OCI-LY1 (cell line): ENCODE results near the gene DIRAS1.

ENCODE experiments used
- H2AFZ ChIP-seq: fragments of 200-600 bp; sonication (generic), shearing (Covaris generic); 2 replicates; pipeline ENCODE4 v1.6.0; 2014; ENCODE audit warnings: antibody characterized with exemption, mild to moderate bottlenecking, low read length
- H3F3A ChIP-seq: fragments of 200-600 bp; sonication (generic), shearing (Covaris generic); 2 replicates; pipeline ENCODE4 v1.6.0; 2014; ENCODE audit warnings: mild to moderate bottlenecking, antibody characterized with exemption, low read length, moderate library complexity; ENCODE audit not compliant: insufficient read depth
- H3K27ac ChIP-seq: fragments of 200-600 bp; sonication (generic); 2 replicates; pipeline ENCODE4 v1.5.1; 2014; ENCODE audit warnings: low read length, mixed run types, mild to moderate bottlenecking, low read depth; ENCODE audit not compliant: poor library complexity, severe bottlenecking
- H3K27me3 ChIP-seq: fragments of 200-600 bp; sonication (generic); 2 replicates; pipeline ENCODE4 v1.6.0; 2014; ENCODE audit warnings: antibody characterized with exemption, mild to moderate bottlenecking, low read length, moderate library complexity; ENCODE audit not compliant: insufficient read depth
- H3K36me3 ChIP-seq: fragments of 200-600 bp; sonication (generic); 2 replicates; pipeline ENCODE4 v1.6.1; 2014; ENCODE audit warnings: mild to moderate bottlenecking, antibody characterized with exemption, low read length, moderate library complexity, mixed read lengths; ENCODE audit not compliant: insufficient read depth
- H3K4me1 ChIP-seq: fragments of 200-600 bp; sonication (generic); 2 replicates; pipeline ENCODE4 v1.5.1; 2014; ENCODE audit warnings: mild to moderate bottlenecking, low read length, moderate library complexity; ENCODE audit not compliant: insufficient read depth, severe bottlenecking
- H3K4me2 ChIP-seq: fragments of 200-600 bp; sonication (generic), shearing (Covaris generic); 2 replicates; pipeline ENCODE4 v1.6.1; 2014; ENCODE audit warnings: low read length
- H3K4me3 ChIP-seq: fragments of 200-600 bp; sonication (generic); 2 replicates; pipeline ENCODE4 v1.5.1; 2014; ENCODE audit warnings: low read length, low read depth, mild to moderate bottlenecking, mixed read lengths; ENCODE audit not compliant: poor library complexity, severe bottlenecking
- H3K79me2 ChIP-seq: fragments of 200-600 bp; shearing (Covaris generic); 2 replicates; pipeline ENCODE4 v1.6.1; 2016; ENCODE audit warnings: mixed run types, low read length, mixed read lengths; ENCODE audit not compliant: insufficient read depth
- H3K9ac ChIP-seq: fragments of 200-600 bp; sonication (generic), shearing (Covaris generic); 2 replicates; pipeline ENCODE4 v1.6.1; 2014; ENCODE audit warnings: mild to moderate bottlenecking, low read length, mixed read lengths
- H3K9me2 ChIP-seq: fragments of 200-600 bp; sonication (generic), shearing (Covaris generic); 2 replicates; pipeline ENCODE4 v1.6.1; 2014; ENCODE audit warnings: low read depth, mild to moderate bottlenecking, low read length, mixed read lengths
- H3K9me3 ChIP-seq: fragments of 200-600 bp; shearing (Covaris generic); 2 replicates; pipeline ENCODE4 v1.6.1; 2014; ENCODE audit warnings: low read length, mixed read lengths
- H4K20me1 ChIP-seq: fragments of 200-600 bp; sonication (generic), shearing (Covaris generic); 2 replicates; pipeline ENCODE4 v1.6.0; 2016; ENCODE audit warnings: mild to moderate bottlenecking, low read length; ENCODE audit not compliant: insufficient read depth
- CTCF ChIP-seq: fragments of 200-600 bp; sonication (generic), shearing (Covaris generic); IDR thresholded peaks from 2 replicates; pipeline ENCODE4 v1.5.1; 2017; ENCODE audit warnings: mild to moderate bottlenecking, antibody characterized with exemption, low read length, moderate library complexity, mixed read lengths
- EZH2 ChIP-seq: fragments of 200-600 bp; sonication (generic), shearing (Covaris generic); IDR thresholded peaks from 2 replicates; pipeline ENCODE4 v1.8.0; 2017; ENCODE audit warnings: borderline replicate concordance, mixed run types, mild to moderate bottlenecking, antibody characterized with exemption, low read length, moderate library complexity, mixed read lengths

Gene DIRAS1

GRCh38 chr19:2665103-2665502 is 56.1 kb downstream of the DIRAS1 start:
- Histone ChIP-seq H3K27ac (no peak overlapping the region), H3K9ac (no peak overlapping the region), H3K79me2 (no peaks in the 10 kb centered on the region), H3K9me2 (no peaks in the 10 kb centered on the region), H3K4me1 (peaks cover 14% of the 10 kb centered on the region), H4K20me1 (no peaks in the 10 kb centered on the region), H3F3A (no peaks in the 10 kb centered on the region), H3K9me3 (peaks cover 3% of the 10 kb centered on the region; the same call in 1 of the 2 replicates), H3K4me2 (no peak overlapping the region), H3K36me3 (peaks cover 5% of the 10 kb centered on the region; the same call in 1 of the 2 replicates), H2AFZ (no peak overlapping the region), H3K27me3 (peaks cover 25% of the 10 kb centered on the region), H3K4me3 (no peak overlapping the region)
- no peak for TF ChIP-seq CTCF
- TF ChIP-seq EZH2: no peak
